K562 (cell line): ENCODE measurements around the gene AGL. TPM values are rescaled to one million over a fixed set of nuclear protein-coding genes. Genes with fewer than 3 reads are reported as not detected.

Source experiments
- GTF2E2 ChIP-seq: fragments of 200-800 bp; sonication (Bioruptor generic); IDR thresholded peaks from 2 replicates; pipeline ENCODE4 v1.6.1; 2016; ENCODE audit warnings: missing genetic modification characterization, missing compliant biosample characterization
- polyA plus RNA-seq, 8 experiments: library from polyadenylated mRNA; depleted of rRNA in 4 of 8; stranded (reverse) in 5 of 8; unstranded in 3 of 8; fragments of >200 nt; fragmentation: Nextera tagmentation in 2 of 8; fragmentation: Illumina TruSeq in 1 of 8; extraction: Ambion mirVana in 2 of 8; extraction: Trizol in 1 of 8; gene quantifications; 2 replicates each; pipeline versions ENCODE4 v1.2.1 to v1.2.3, GENCODE V29; 2011 to 2014; ENCODE audit warnings: inconsistent platforms in 1 of 8, missing spikeins in 1 of 8
- total RNA-seq, 7 experiments: library from RNA; depleted of rRNA in 6 of 7; stranded (reverse); fragments of >200 nt in 6 of 7; fragmentation: Illumina TruSeq in 2 of 7; extraction: Trizol in 2 of 7; gene quantifications; 2 replicates each; pipeline versions ENCODE4 v1.2.1 to v1.2.3, GENCODE V29; 2011 to 2021; ENCODE audit warnings: low replicate concordance in 1 of 7
- TF ChIP-seq, protein P1 (sequence below): fragments of 450-650 bp; IDR thresholded peaks from 2 replicates; pipeline ENCODE4 v1.6.1; 2016; ENCODE audit warnings: mild to moderate bottlenecking, moderate library complexity
- TF ChIP-seq, protein P2 (sequence below): fragments of 200-800 bp; sonication (Bioruptor generic); IDR thresholded peaks from 2 replicates; pipeline ENCODE4 v1.6.1; 2017; ENCODE audit warnings: missing genetic modification characterization, missing compliant biosample characterization
- TF ChIP-seq, protein P3 (sequence below), 2 experiments: IDR thresholded peaks; 2 replicates each; pipeline ENCODE4 v1.6.1; 2011; ENCODE audit warnings: borderline replicate concordance in 1 of 2, control low read depth in 1 of 2, low read depth in 1 of 2, low read length in 1 of 2, mild to moderate bottlenecking in 1 of 2, mixed read lengths in 1 of 2, moderate library complexity in 1 of 2; ENCODE audit not compliant: insufficient read depth in 1 of 2, insufficient read length in 1 of 2, poor library complexity in 1 of 2, severe bottlenecking in 1 of 2; ENCODE audit errors: extremely low read depth in 1 of 2
- TF ChIP-seq, protein P4 (sequence below): fragments of 450-650 bp; IDR thresholded peaks from 2 replicates; pipeline ENCODE4 v1.6.1; 2018; ENCODE audit not compliant: partially characterized antibody

AGL gene
- total and polyA plus RNA-seq, 9 of the 15 experiments (the other 6 are each of a cell fraction or from before 2014, with no cell fraction given): 6.3 to 20.4 (median 12.4) TPM

DNA sequence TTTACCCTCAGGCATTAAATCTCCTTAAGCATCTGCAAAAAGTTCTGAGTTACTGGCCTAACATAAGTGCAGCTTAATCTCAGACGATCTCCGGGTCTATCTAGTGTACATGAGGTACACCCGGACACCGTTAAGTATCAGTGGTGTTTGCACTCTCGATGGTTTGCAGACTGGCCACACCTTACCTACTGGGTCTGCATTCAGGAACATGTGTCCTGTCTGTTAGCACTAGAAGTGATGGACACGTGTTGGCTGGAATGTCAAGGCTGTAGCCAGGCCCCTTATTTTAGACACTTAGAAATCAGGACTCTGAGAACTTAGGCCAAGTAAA is 783 bp upstream of the AGL start (continued):
- TF ChIP-seq, protein P1, sequence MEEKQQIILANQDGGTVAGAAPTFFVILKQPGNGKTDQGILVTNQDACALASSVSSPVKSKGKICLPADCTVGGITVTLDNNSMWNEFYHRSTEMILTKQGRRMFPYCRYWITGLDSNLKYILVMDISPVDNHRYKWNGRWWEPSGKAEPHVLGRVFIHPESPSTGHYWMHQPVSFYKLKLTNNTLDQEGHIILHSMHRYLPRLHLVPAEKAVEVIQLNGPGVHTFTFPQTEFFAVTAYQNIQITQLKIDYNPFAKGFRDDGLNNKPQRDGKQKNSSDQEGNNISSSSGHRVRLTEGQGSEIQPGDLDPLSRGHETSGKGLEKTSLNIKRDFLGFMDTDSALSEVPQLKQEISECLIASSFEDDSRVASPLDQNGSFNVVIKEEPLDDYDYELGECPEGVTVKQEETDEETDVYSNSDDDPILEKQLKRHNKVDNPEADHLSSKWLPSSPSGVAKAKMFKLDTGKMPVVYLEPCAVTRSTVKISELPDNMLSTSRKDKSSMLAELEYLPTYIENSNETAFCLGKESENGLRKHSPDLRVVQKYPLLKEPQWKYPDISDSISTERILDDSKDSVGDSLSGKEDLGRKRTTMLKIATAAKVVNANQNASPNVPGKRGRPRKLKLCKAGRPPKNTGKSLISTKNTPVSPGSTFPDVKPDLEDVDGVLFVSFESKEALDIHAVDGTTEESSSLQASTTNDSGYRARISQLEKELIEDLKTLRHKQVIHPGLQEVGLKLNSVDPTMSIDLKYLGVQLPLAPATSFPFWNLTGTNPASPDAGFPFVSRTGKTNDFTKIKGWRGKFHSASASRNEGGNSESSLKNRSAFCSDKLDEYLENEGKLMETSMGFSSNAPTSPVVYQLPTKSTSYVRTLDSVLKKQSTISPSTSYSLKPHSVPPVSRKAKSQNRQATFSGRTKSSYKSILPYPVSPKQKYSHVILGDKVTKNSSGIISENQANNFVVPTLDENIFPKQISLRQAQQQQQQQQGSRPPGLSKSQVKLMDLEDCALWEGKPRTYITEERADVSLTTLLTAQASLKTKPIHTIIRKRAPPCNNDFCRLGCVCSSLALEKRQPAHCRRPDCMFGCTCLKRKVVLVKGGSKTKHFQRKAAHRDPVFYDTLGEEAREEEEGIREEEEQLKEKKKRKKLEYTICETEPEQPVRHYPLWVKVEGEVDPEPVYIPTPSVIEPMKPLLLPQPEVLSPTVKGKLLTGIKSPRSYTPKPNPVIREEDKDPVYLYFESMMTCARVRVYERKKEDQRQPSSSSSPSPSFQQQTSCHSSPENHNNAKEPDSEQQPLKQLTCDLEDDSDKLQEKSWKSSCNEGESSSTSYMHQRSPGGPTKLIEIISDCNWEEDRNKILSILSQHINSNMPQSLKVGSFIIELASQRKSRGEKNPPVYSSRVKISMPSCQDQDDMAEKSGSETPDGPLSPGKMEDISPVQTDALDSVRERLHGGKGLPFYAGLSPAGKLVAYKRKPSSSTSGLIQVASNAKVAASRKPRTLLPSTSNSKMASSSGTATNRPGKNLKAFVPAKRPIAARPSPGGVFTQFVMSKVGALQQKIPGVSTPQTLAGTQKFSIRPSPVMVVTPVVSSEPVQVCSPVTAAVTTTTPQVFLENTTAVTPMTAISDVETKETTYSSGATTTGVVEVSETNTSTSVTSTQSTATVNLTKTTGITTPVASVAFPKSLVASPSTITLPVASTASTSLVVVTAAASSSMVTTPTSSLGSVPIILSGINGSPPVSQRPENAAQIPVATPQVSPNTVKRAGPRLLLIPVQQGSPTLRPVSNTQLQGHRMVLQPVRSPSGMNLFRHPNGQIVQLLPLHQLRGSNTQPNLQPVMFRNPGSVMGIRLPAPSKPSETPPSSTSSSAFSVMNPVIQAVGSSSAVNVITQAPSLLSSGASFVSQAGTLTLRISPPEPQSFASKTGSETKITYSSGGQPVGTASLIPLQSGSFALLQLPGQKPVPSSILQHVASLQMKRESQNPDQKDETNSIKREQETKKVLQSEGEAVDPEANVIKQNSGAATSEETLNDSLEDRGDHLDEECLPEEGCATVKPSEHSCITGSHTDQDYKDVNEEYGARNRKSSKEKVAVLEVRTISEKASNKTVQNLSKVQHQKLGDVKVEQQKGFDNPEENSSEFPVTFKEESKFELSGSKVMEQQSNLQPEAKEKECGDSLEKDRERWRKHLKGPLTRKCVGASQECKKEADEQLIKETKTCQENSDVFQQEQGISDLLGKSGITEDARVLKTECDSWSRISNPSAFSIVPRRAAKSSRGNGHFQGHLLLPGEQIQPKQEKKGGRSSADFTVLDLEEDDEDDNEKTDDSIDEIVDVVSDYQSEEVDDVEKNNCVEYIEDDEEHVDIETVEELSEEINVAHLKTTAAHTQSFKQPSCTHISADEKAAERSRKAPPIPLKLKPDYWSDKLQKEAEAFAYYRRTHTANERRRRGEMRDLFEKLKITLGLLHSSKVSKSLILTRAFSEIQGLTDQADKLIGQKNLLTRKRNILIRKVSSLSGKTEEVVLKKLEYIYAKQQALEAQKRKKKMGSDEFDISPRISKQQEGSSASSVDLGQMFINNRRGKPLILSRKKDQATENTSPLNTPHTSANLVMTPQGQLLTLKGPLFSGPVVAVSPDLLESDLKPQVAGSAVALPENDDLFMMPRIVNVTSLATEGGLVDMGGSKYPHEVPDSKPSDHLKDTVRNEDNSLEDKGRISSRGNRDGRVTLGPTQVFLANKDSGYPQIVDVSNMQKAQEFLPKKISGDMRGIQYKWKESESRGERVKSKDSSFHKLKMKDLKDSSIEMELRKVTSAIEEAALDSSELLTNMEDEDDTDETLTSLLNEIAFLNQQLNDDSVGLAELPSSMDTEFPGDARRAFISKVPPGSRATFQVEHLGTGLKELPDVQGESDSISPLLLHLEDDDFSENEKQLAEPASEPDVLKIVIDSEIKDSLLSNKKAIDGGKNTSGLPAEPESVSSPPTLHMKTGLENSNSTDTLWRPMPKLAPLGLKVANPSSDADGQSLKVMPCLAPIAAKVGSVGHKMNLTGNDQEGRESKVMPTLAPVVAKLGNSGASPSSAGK: peak; percentile 94
- TF ChIP-seq, protein P2, sequence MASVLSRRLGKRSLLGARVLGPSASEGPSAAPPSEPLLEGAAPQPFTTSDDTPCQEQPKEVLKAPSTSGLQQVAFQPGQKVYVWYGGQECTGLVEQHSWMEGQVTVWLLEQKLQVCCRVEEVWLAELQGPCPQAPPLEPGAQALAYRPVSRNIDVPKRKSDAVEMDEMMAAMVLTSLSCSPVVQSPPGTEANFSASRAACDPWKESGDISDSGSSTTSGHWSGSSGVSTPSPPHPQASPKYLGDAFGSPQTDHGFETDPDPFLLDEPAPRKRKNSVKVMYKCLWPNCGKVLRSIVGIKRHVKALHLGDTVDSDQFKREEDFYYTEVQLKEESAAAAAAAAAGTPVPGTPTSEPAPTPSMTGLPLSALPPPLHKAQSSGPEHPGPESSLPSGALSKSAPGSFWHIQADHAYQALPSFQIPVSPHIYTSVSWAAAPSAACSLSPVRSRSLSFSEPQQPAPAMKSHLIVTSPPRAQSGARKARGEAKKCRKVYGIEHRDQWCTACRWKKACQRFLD (CRISPR knock-in tag): 0 out of 2 replicates have a peak, but pooled peaks have one; percentile 77
- TF ChIP-seq, protein P3, sequence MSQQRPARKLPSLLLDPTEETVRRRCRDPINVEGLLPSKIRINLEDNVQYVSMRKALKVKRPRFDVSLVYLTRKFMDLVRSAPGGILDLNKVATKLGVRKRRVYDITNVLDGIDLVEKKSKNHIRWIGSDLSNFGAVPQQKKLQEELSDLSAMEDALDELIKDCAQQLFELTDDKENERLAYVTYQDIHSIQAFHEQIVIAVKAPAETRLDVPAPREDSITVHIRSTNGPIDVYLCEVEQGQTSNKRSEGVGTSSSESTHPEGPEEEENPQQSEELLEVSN (IDR thresholded peaks at IDR 0.05; ENCODE audit: borderline replicate concordance in 1 of 2, extremely low read depth in 1 of 2, insufficient read depth in 1 of 2, insufficient read length in 1 of 2, low read depth in 1 of 2, low read length in 1 of 2, poor library complexity in 1 of 2, severe bottlenecking in 1 of 2): peak in 1 of 2 experiments; percentile 56
- TF ChIP-seq, protein P4, sequence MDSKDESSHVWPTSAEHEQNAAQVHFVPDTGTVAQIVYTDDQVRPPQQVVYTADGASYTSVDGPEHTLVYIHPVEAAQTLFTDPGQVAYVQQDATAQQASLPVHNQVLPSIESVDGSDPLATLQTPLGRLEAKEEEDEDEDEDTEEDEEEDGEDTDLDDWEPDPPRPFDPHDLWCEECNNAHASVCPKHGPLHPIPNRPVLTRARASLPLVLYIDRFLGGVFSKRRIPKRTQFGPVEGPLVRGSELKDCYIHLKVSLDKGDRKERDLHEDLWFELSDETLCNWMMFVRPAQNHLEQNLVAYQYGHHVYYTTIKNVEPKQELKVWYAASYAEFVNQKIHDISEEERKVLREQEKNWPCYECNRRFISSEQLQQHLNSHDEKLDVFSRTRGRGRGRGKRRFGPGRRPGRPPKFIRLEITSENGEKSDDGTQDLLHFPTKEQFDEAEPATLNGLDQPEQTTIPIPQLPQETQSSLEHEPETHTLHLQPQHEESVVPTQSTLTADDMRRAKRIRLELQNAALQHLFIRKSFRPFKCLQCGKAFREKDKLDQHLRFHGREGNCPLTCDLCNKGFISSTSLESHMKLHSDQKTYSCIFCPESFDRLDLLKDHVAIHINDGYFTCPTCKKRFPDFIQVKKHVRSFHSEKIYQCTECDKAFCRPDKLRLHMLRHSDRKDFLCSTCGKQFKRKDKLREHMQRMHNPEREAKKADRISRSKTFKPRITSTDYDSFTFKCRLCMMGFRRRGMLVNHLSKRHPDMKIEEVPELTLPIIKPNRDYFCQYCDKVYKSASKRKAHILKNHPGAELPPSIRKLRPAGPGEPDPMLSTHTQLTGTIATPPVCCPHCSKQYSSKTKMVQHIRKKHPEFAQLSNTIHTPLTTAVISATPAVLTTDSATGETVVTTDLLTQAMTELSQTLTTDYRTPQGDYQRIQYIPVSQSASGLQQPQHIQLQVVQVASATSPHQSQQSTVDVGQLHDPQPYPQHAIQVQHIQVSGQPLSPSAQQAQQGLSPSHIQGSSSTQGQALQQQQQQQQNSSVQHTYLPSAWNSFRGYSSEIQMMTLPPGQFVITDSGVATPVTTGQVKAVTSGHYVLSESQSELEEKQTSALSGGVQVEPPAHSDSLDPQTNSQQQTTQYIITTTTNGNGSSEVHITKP: no peak
- peak; percentile 25; the same call in 1 of the 2 replicates for TF ChIP-seq GTF2E2 (tag)
- TF ChIP-seq, all 486 proteins: peak for 18
